Measurements from ENCODE around the gene UMODL1.
A peak's percentile ranks its signal among the peaks of the same experiment; 100 is the strongest.

UMODL1 gene

GRCh38 chr21:42048870-42049577, 22.1 kb upstream of the UMODL1 start:
- H3K4me2 ChIP-seq (ENCODE audit: insufficient read depth, low read length): no peak overlapping the region
- H3K27me3 ChIP-seq (ENCODE audit: insufficient read depth, low read length, poor library complexity): no peaks in the 10 kb centered on the region
- DNase-seq: no peak
- H3K36me3 ChIP-seq (ENCODE audit: insufficient read depth, low read length): no peaks in the 10 kb centered on the region
- H3K9me3 ChIP-seq (ENCODE audit: insufficient read depth, low read length, severe bottlenecking): no peaks in the 10 kb centered on the region
- H3K27ac ChIP-seq (ENCODE audit: low read length): no peak overlapping the region
- peaks cover 8% of the 10 kb centered on the region for H3K4me1 ChIP-seq (ENCODE audit: insufficient read depth, low read length)
- no peak overlapping the region for H3K9ac ChIP-seq (ENCODE audit: low read depth, low read length)
- H3K79me2 ChIP-seq (ENCODE audit: insufficient read depth, low read length): no peaks in the 10 kb centered on the region
- H2AFZ ChIP-seq (ENCODE audit: low read depth, low read length): no peak overlapping the region
- H4K20me1 ChIP-seq (ENCODE audit: insufficient read depth, low read length): no peaks in the 10 kb centered on the region
- no peak for ATAC-seq (ENCODE audit: insufficient read depth, low read depth)
- TF ChIP-seq CTCF (IDR thresholded peaks at IDR 0.05; ENCODE audit: borderline replicate concordance, extremely low read depth, low read length, poor library complexity, severe bottlenecking): no peak
- H3K4me3 ChIP-seq (ENCODE audit: low read depth in 1 of 2, low read length in 2 of 2): no peak overlapping the region

GRCh38 chr21:42049578-42050430, 21.3 kb upstream of the UMODL1 start:
- no peak overlapping the region for H2AFZ ChIP-seq (ENCODE audit: low read depth, low read length)
- DNase-seq (no peak), ATAC-seq (ENCODE audit: insufficient read depth, low read depth) (no peak)
- H3K4me1 ChIP-seq (ENCODE audit: insufficient read depth, low read length): peaks cover 8% of the 10 kb centered on the region
- H3K9me3 ChIP-seq (ENCODE audit: insufficient read depth, low read length, severe bottlenecking): no peaks in the 10 kb centered on the region
- TF ChIP-seq CTCF (IDR thresholded peaks at IDR 0.05; ENCODE audit: borderline replicate concordance, extremely low read depth, low read length, poor library complexity, severe bottlenecking) (peak; percentile 5), EZH2 (IDR thresholded peaks at IDR 0.05; ENCODE audit: borderline replicate concordance, low read depth, low read length, severe bottlenecking) (no peak)
- H3K27ac ChIP-seq (ENCODE audit: low read length): no peak overlapping the region
- no peak overlapping the region for H3K9ac ChIP-seq (ENCODE audit: low read depth, low read length)
- H3K27me3 ChIP-seq (ENCODE audit: insufficient read depth, low read length, poor library complexity): no peaks in the 10 kb centered on the region
- no peak overlapping the region for H3K4me2 ChIP-seq (ENCODE audit: insufficient read depth, low read length)
- no peaks in the 10 kb centered on the region for H4K20me1 ChIP-seq (ENCODE audit: insufficient read depth, low read length)
- H3K79me2 ChIP-seq (ENCODE audit: insufficient read depth, low read length): no peaks in the 10 kb centered on the region
- H3K4me3 ChIP-seq (ENCODE audit: low read depth in 1 of 2, low read length in 2 of 2): no peak overlapping the region
- H3K36me3 ChIP-seq (ENCODE audit: insufficient read depth, low read length): no peaks in the 10 kb centered on the region

GRCh38 chr21:42051788-42052187, 19.3 kb upstream of the UMODL1 start:
- no peak overlapping the region for H2AFZ ChIP-seq (ENCODE audit: low read depth, low read length)
- H3K4me3 ChIP-seq (ENCODE audit: low read depth in 1 of 2, low read length in 2 of 2): no peak overlapping the region
- H3K36me3 ChIP-seq (ENCODE audit: insufficient read depth, low read length): no peaks in the 10 kb centered on the region
- peaks cover 8% of the 10 kb centered on the region for H3K4me1 ChIP-seq (ENCODE audit: insufficient read depth, low read length)
- no peak overlapping the region for H3K9ac ChIP-seq (ENCODE audit: low read depth, low read length)
- H3K27me3 ChIP-seq (ENCODE audit: insufficient read depth, low read length, poor library complexity): no peaks in the 10 kb centered on the region
- no peak for DNase-seq
- H4K20me1 ChIP-seq (ENCODE audit: insufficient read depth, low read length): no peaks in the 10 kb centered on the region
- no peak for ATAC-seq (ENCODE audit: insufficient read depth, low read depth)
- no peaks in the 10 kb centered on the region for H3K79me2 ChIP-seq (ENCODE audit: insufficient read depth, low read length)
- no peaks in the 10 kb centered on the region for H3K9me3 ChIP-seq (ENCODE audit: insufficient read depth, low read length, severe bottlenecking)
- H3K27ac ChIP-seq (ENCODE audit: low read length): no peak overlapping the region
- peak overlapping the region; percentile 5; the same call in 1 of the 2 replicates for H3K4me2 ChIP-seq (ENCODE audit: insufficient read depth, low read length)
- TF ChIP-seq CTCF (IDR thresholded peaks at IDR 0.05; ENCODE audit: borderline replicate concordance, extremely low read depth, low read length, poor library complexity, severe bottlenecking) (no peak), EZH2 (IDR thresholded peaks at IDR 0.05; ENCODE audit: borderline replicate concordance, low read depth, low read length, severe bottlenecking) (no peak)
